Large intestine (tissue), 3 donors: ENCODE results near the gene NFE2. TPM values are rescaled to one million over a fixed set of nuclear protein-coding genes. Genes with fewer than 3 reads are reported as not detected.
A peak's percentile ranks its signal among the peaks of the same experiment; 100 is the strongest.

ENCODE experiments used
- DNase-seq, 2 donors: peaks; one replicate each; pipeline versions ENCODE4 v3.0.0 to v3.0.0-alpha.2; 2013
- H3K27ac ChIP-seq: one replicate; pipeline ENCODE4 v1.5.1; 2013; ENCODE audit warnings: low read length
- H3K27me3 ChIP-seq: 2 replicates; pipeline ENCODE4 v1.6.1; 2013; ENCODE audit warnings: low read length; ENCODE audit not compliant: control insufficient read depth, insufficient read depth
- H3K36me3 ChIP-seq: 2 replicates; pipeline ENCODE4 v1.6.1; 2013; ENCODE audit warnings: low read length; ENCODE audit not compliant: control insufficient read depth, insufficient read depth
- H3K4me1 ChIP-seq: one replicate; pipeline ENCODE4 v1.6.1; 2013; ENCODE audit warnings: low read length; ENCODE audit not compliant: control insufficient read depth, insufficient read depth
- H3K4me3 ChIP-seq: one replicate; pipeline ENCODE4 v1.5.1; 2013; ENCODE audit warnings: low read length
- H3K9me3 ChIP-seq: one replicate; pipeline ENCODE4 v1.6.1; 2013; ENCODE audit warnings: mild to moderate bottlenecking, low read depth, low read length, moderate library complexity; ENCODE audit not compliant: control insufficient read depth
- WGBS: methylation state at CpG from one replicate; pipeline ENCODE4 v1.1.5; 2013; ENCODE audit warnings: low lambda C conversion rate; ENCODE audit not compliant: insufficient coverage; 5-methylcytosine and 5-hydroxymethylcytosine counted together
- polyA plus RNA-seq: library from polyadenylated mRNA; unstranded; fragments of 120-200 nt; gene quantifications from one replicate; pipeline ENCODE4 v1.2.1, GENCODE V29; 2013

NFE2 gene
- polyA plus RNA-seq, 1 donor: 2.1 TPM

- peaks cover 9% of the 10 kb centered on the region for H3K4me1 ChIP-seq
- WGBS: 100% methylated on average over 1 of the region's 2 CpGs
- no peak for DNase-seq
- H3K27me3 ChIP-seq: no peaks in the 10 kb centered on the region
- H3K4me3 ChIP-seq: no peak overlapping the region
- no peaks in the 10 kb centered on the region for H3K36me3 ChIP-seq
- H3K27ac ChIP-seq: no peak overlapping the region
- H3K9me3 ChIP-seq: no peaks in the 10 kb centered on the region
Measured at GRCh38 chr12:54266852-54267251, 34.0 kb downstream of the NFE2 start.

DNA sequence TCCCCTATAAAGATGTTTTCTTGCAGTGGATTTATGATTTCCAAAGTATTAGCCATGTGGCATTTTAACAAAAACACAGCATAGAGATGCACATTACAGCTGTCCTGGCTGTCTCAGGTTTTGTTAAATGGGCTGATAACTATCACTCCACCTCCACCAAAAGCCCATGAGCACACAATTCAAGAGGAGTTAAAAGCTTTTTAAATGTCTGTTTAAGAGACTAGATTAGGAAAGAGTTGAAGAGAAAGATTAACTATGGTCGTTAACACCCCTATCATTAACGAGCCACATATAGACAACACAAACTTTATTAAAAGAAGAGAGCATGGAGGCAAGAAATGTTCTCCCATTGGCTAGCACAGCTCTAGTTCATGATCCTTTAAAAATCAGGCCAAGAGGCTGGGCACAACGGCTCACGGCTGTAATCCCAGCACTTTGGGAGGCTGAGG is 35.4 kb downstream of the NFE2 start:
- Histone ChIP-seq H3K9me3 (no peaks in the 10 kb centered on the region), H3K36me3 (no peaks in the 10 kb centered on the region), H3K27me3 (no peaks in the 10 kb centered on the region), H3K4me1 (peaks cover 9% of the 10 kb centered on the region), H3K27ac (no peak overlapping the region), H3K4me3 (no peak overlapping the region)
- no peak for DNase-seq
- WGBS: no CpG with 5 or more reads among the region's 4 CpGs

GRCh38 chr12:54262403-54262925 is 38.4 kb downstream of the NFE2 start:
- Histone ChIP-seq H3K27me3 (no peaks in the 10 kb centered on the region), H3K36me3 (peaks cover 1% of the 10 kb centered on the region), H3K4me3 (no peak overlapping the region), H3K9me3 (no peaks in the 10 kb centered on the region), H3K4me1 (peaks cover 24% of the 10 kb centered on the region), H3K27ac (peak overlapping the region; percentile 25)
- WGBS: no CpG with 5 or more reads among the region's 4 CpGs
- peak; percentile 49 to 69 for DNase-seq

GRCh38 chr12:54261815-54262402 is 38.9 kb downstream of the NFE2 start:
- WGBS: no CpG with 5 or more reads among the region's 5 CpGs
- H3K27me3 ChIP-seq: no peaks in the 10 kb centered on the region
- no peaks in the 10 kb centered on the region for H3K9me3 ChIP-seq
- H3K36me3 ChIP-seq: peaks cover 7% of the 10 kb centered on the region
- H3K4me3 ChIP-seq: no peak overlapping the region
- no peak overlapping the region for H3K27ac ChIP-seq
- no peak for DNase-seq
- H3K4me1 ChIP-seq: peaks cover 24% of the 10 kb centered on the region

DNA sequence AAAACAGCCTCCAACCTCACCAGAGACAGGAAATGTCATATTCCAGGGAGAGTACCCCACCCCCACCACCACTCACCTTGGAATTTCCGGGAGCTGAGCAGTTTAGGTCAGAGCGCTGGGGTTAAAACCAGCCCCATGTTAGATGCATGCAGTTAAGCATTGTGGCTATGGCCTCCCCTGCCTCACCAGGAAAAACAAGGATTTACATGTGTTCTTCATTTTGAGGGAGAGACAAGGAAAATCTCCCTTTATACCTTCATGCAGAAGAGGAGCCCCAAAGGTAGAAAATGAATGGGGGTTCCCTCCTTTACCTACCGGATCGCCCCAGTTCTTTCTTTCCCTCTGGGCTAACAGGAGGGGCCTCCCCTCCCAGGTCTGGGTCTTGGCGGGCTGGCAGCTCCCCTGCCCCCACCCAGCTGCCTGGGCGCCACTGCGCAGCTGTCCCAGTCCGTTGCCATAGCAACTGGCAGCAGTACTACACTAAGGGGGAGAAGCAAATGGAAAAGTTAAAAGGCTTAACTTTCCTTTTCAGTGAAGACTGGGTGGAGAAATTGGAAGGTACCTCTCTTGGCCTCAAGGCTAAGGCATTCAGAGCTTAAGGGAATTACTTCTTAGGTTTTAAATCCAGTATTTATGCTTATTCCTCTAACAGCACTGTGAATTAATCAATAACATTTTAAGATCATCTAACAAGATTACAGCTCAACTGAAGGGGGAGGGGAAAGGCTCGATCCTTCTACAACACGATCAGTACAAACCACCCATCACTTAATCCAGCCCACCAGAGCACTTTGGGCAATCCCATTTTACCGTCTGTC is 41.4 kb downstream of the NFE2 start:
- Histone ChIP-seq H3K9me3 (no peaks in the 10 kb centered on the region), H3K27me3 (no peaks in the 10 kb centered on the region), H3K27ac (peak overlapping the region; percentile 75), H3K4me3 (peak overlapping the region; percentile 50), H3K36me3 (peaks cover 22% of the 10 kb centered on the region), H3K4me1 (peaks cover 24% of the 10 kb centered on the region)
- DNase-seq: peak; percentile 81 to 85
- WGBS: no CpG with 5 or more reads among the region's 11 CpGs

DNA sequence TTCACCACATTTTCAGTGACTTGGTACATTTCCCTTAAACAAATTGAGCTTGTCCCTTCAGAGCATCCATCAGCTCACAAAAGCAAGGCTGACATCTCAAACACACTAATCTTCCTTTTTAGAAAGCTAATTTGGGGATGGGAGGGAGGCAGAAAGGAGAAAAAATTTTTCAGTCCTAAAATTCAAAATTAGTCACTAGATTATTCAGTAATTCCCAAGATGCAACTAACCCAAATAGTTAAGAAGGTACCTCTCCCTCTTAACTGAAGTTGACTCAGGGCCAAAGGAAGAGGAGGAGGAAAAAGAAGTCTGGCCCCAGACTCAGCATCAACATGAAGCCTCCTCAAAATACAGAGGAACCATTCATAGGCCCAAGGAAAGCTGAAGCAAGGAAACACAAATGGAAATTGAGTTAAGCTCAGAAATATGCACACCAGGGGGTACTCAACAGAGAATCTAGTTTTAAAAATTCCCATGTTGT is 42.6 kb downstream of the NFE2 start:
- peaks cover 31% of the 10 kb centered on the region for H3K36me3 ChIP-seq
- H3K4me3 ChIP-seq: no peak overlapping the region
- peak overlapping the region; percentile 75 for H3K27ac ChIP-seq
- no peaks in the 10 kb centered on the region for H3K27me3 ChIP-seq
- H3K9me3 ChIP-seq: no peaks in the 10 kb centered on the region
- peaks cover 24% of the 10 kb centered on the region for H3K4me1 ChIP-seq
- DNase-seq: peak in 1 of 2 donors; percentile 3

- H3K27ac ChIP-seq: no peak overlapping the region
Measured at GRCh38 chr12:54257332-54257731, 43.5 kb downstream of the NFE2 start.

DNA sequence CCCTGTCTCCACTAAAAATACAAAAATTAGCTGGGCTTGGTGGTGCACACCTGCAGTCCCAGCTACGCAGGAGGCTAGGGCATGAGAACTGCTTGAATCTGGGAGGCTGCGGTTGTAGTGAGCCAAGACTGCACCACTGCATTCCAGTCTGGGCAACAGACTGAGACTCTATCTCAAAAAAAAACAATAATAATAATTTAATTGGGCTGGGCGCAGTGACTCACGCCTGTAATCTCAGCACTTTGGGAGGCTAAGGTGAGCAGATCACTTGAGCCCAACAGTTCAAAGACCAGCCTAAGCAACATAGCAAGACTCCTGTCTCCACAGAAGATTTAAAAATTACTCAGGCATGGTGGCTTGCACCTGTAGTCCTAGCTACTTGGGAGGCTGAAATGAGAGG is 47.6 kb downstream of the NFE2 start:
- no CpG with 5 or more reads among the region's 4 CpGs for WGBS
- Histone ChIP-seq H3K4me1 (no peaks in the 10 kb centered on the region), H3K27ac (no peak overlapping the region), H3K4me3 (no peak overlapping the region), H3K9me3 (no peaks in the 10 kb centered on the region), H3K27me3 (no peaks in the 10 kb centered on the region), H3K36me3 (peaks cover 44% of the 10 kb centered on the region)
- DNase-seq: no peak

More at GRCh38 chr12:54257332-54257731, 43.5 kb downstream of the NFE2 start:
- no peaks in the 10 kb centered on the region for H3K27me3 ChIP-seq
- no peak overlapping the region for H3K4me3 ChIP-seq
- no peaks in the 10 kb centered on the region for H3K9me3 ChIP-seq
- 100% methylated on average over 2 of the region's 8 CpGs for WGBS
- peaks cover 37% of the 10 kb centered on the region for H3K36me3 ChIP-seq
- DNase-seq: no peak
- peaks cover 18% of the 10 kb centered on the region for H3K4me1 ChIP-seq

DNA sequence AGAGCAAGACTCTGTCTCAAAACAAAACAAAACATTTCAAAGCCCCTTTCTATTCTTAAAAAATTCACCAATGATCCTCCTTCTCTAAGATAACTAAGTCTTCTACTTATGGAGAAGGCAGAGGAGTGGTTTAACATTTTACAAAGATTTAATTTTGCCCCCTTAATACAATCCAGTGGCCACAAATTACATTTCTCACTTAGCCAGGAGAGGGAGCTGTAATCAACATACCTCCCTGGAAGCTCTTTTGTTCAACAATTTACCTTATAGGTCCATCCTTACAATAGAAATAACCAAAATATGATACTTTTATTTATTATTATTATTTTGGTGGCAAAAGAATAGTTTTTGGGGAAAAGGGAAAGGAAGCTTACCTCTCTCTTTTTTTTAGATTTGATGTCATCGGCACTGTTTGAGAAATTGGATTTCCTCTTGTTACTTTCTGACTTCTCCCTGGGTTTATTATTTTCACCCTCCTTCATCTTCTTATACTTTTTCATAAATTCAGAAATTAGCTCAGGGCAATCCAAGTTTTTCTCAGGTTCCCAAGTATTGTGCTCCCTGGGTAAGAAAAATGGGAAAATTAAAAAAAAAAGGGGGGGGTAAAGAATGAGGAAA is 49.0 kb downstream of the NFE2 start:
- H3K36me3 ChIP-seq: peaks cover 41% of the 10 kb centered on the region
- no peak overlapping the region for H3K4me3 ChIP-seq
- DNase-seq: peak in 1 of 2 donors; percentile 9
- H3K27me3 ChIP-seq: no peaks in the 10 kb centered on the region
- no CpG with 5 or more reads among the region's 1 CpG for WGBS
- no peak overlapping the region for H3K27ac ChIP-seq
- H3K4me1 ChIP-seq: no peaks in the 10 kb centered on the region
- no peaks in the 10 kb centered on the region for H3K9me3 ChIP-seq

DNA sequence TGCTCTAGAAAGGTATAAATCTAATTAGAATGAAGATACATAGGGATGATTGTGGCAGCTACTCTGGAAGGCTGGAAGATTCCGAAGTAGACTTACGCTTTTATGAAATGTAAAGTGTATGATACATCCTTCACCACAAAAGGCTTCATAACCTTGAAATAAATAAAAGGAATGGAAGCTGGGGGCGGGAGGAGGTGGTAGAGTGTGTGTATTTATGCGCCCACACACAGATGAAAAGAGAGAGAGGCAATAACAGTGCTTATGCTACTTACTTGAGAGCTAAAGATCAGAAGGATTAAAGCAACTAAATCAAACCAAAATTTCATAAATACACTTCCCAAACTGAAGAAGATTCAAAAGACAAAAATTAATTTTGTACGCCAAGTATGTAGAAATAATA is 51.3 kb downstream of the NFE2 start:
- no peaks in the 10 kb centered on the region for H3K27me3 ChIP-seq
- H3K9me3 ChIP-seq: no peaks in the 10 kb centered on the region
- no peak for DNase-seq
- H3K4me1 ChIP-seq: no peaks in the 10 kb centered on the region
- H3K4me3 ChIP-seq: no peak overlapping the region
- 100% methylated on average over 2 of the region's 5 CpGs for WGBS
- H3K36me3 ChIP-seq: peaks cover 38% of the 10 kb centered on the region
- H3K27ac ChIP-seq: no peak overlapping the region
